GM12878 (cell line): ENCODE results near the gene PRTFDC1. TPM values are rescaled to one million over a fixed set of nuclear protein-coding genes. Genes with fewer than 3 reads are reported as not detected.

Source experiments
- ATAC-seq: fragments of 200-7000 bp; cut with Tn5 transposase; 3 replicates; pipeline ENCODE4 v1.9.1; 2020; ENCODE audit warnings: mild to moderate bottlenecking, moderate library complexity
- BruUV-seq: library from RNA; stranded (reverse); fragments of 400-500 nt; replicated peaks from 2 replicates; lab custom pipeline; 2021; lab: Mats Ljungman, UMichigan
- CTCF ChIA-PET: fragments of 300-600 bp; sonication (Branson Sonifier 250); formaldehyde crosslinking; extraction: SDS; loops from one replicate; lab custom pipeline; 2021; ENCODE audit warnings: inconsistent platforms; lab: Yijun Ruan, JAX
- POLR2A ChIA-PET: fragments of 350-600 bp; formaldehyde crosslinking; extraction: SDS; loops from one replicate; lab custom pipeline; 2021; ENCODE audit warnings: inconsistent platforms; lab: Charles Lee
- RAD21 ChIA-PET: fragments of 300-600 bp; sonication (Branson Sonifier 250); formaldehyde crosslinking; loops from one replicate; lab custom pipeline; 2023; ENCODE audit warnings: antibody characterized with exemption; ENCODE audit not compliant: unreplicated experiment; lab: Charles Lee
- SMC1A ChIA-PET: fragments of 300-600 bp; sonication (Branson Sonifier 250); formaldehyde crosslinking; loops from one replicate; lab custom pipeline; 2023; ENCODE audit not compliant: unreplicated experiment, uncharacterized antibody; lab: Charles Lee
- DNase-seq: peaks from one replicate; pipeline ENCODE4 v3.0.0-alpha.2; 2011; ENCODE audit warnings: low read depth, low spot score
- FAIRE-seq: peaks from 3 replicates; lab custom pipeline; 2011; peaks lifted over from hg19 to GRCh38; lab: Jason Lieb, UNC
- H2AFZ ChIP-seq: 2 replicates; pipeline ENCODE4 v1.6.0; 2011; ENCODE audit warnings: low read depth, low read length, control low read depth; ENCODE audit not compliant: control insufficient read depth
- H3K27ac ChIP-seq: 2 replicates; pipeline ENCODE4 v1.5.1; 2011; ENCODE audit warnings: control low read depth; ENCODE audit not compliant: control insufficient read depth, insufficient read depth
- H3K27me3 ChIP-seq, 2 experiments: replicated peaks in 1 of 2; 2 replicates each; pipeline versions ENCODE4 v1.6.0 to v1.6.1; 2011; ENCODE audit warnings: low read length in 1 of 2; ENCODE audit not compliant: control insufficient read depth in 2 of 2, insufficient read depth in 2 of 2
- H3K36me3 ChIP-seq, 2 experiments: 2 replicates each; pipeline ENCODE4 v1.5.1; 2011; ENCODE audit warnings: low read length in 1 of 2; ENCODE audit not compliant: control insufficient read depth in 2 of 2, insufficient read depth in 2 of 2
- H3K4me1 ChIP-seq: 2 replicates; pipeline ENCODE4 v1.6.1; 2011; ENCODE audit warnings: mild to moderate bottlenecking, low read length, moderate library complexity, mixed read lengths; ENCODE audit not compliant: control insufficient read depth, insufficient read depth
- H3K4me2 ChIP-seq: 2 replicates; pipeline ENCODE4 v1.6.0; 2011; ENCODE audit warnings: control low read depth; ENCODE audit not compliant: control insufficient read depth, insufficient read depth
- H3K4me3 ChIP-seq: fragments of 200-600 bp; sonication (generic); 2 replicates; pipeline ENCODE4 v1.5.1; 2016
- H3K79me2 ChIP-seq: 2 replicates; pipeline ENCODE4 v1.6.0; 2011; ENCODE audit warnings: low read length; ENCODE audit not compliant: control insufficient read depth, insufficient read depth
- H3K9ac ChIP-seq: 2 replicates; pipeline ENCODE4 v1.8.0; 2011; ENCODE audit warnings: low read length, control low read depth, mixed read lengths; ENCODE audit not compliant: control insufficient read depth, insufficient read depth
- H3K9me3 ChIP-seq: replicated peaks from 3 replicates; pipeline ENCODE4 v1.5.1; 2011; ENCODE audit warnings: mild to moderate bottlenecking, low read length; ENCODE audit not compliant: control insufficient read depth, insufficient read depth
- H4K20me1 ChIP-seq: 2 replicates; pipeline ENCODE4 v1.6.0; 2011; ENCODE audit not compliant: control insufficient read depth, insufficient read depth
- CREB1 ChIP-seq: IDR thresholded peaks from 2 replicates; pipeline ENCODE4 v1.6.1; 2012; ENCODE audit warnings: low read depth, mild to moderate bottlenecking, inconsistent platforms
- FOS ChIP-seq: IDR thresholded peaks from 3 replicates; pipeline ENCODE4 v1.6.1; 2011; ENCODE audit warnings: borderline replicate concordance; ENCODE audit not compliant: insufficient read length; ENCODE audit errors: extremely low read depth
- FOXM1 ChIP-seq: IDR thresholded peaks from 2 replicates; pipeline ENCODE4 v1.6.1; 2012; ENCODE audit warnings: low read depth, mild to moderate bottlenecking, inconsistent platforms, low read length, moderate library complexity
- KAT2A ChIP-seq: conservative IDR thresholded peaks from 2 replicates; pipeline ENCODE4 v1.6.1; 2011; ENCODE audit warnings: low read depth, low read length; ENCODE audit not compliant: control insufficient read depth
- POLR2A ChIP-seq: IDR thresholded peaks from 2 replicates; pipeline ENCODE4 v1.6.1; 2011; ENCODE audit warnings: low read depth, mild to moderate bottlenecking, low read length
- RB1 ChIP-seq: fragments of 450-650 bp; formaldehyde crosslinking; IDR thresholded peaks from 2 replicates; pipeline ENCODE4 v1.6.1; 2017; ENCODE audit warnings: mild to moderate bottlenecking, borderline replicate concordance
- TCF12 ChIP-seq: IDR thresholded peaks from 2 replicates; pipeline ENCODE4 v1.6.1; 2011; ENCODE audit warnings: low read depth, mild to moderate bottlenecking, low read length
- ZNF274 ChIP-seq: IDR thresholded peaks from one replicate; pipeline ENCODE4 v1.8.0; 2011; ENCODE audit not compliant: insufficient read length, insufficient read depth
- WGBS: methylation state at CpG from one replicate; pipeline ENCODE4 v1.1.6; 2016; ENCODE audit warnings: low lambda C conversion rate; ENCODE audit not compliant: insufficient replicate concordance, insufficient coverage; ENCODE audit errors: missing lambda C conversion rate; 5-methylcytosine and 5-hydroxymethylcytosine counted together
- in situ Hi-C: fragments of 300-500 bp; cut with MboI; formaldehyde crosslinking; loops from 9 replicates; pipeline ENCODE4 v1.14.3; 2018; ENCODE audit warnings: mixed read lengths
- intact Hi-C: fragments of 100-400 bp; cut with micrococcal nuclease; formaldehyde crosslinking; loops from one replicate; pipeline ENCODE4 v1.14.2; 2022; ENCODE audit not compliant: unreplicated experiment
- polyA plus RNA-seq, 11 experiments: library from polyadenylated mRNA; depleted of rRNA in 4 of 11; unstranded in 6 of 11; stranded (reverse) in 5 of 11; fragments of >200 nt; fragmentation: Nextera tagmentation in 4 of 11; fragmentation: Illumina TruSeq in 1 of 11; extraction: Ambion mirVana in 4 of 11; extraction: Trizol in 1 of 11; gene quantifications; 1 replicate in 1 of 11; 2 replicates in 10 of 11; pipeline versions ENCODE4 v1.2.1 to v1.2.3, GENCODE V29; 2011 to 2016; ENCODE audit warnings: inconsistent platforms in 2 of 11, missing spikeins in 2 of 11, low read depth in 1 of 11
- total RNA-seq, 4 experiments: library from RNA; depleted of rRNA in 3 of 4; stranded (reverse); fragments of >200 nt in 3 of 4; fragmentation: Illumina TruSeq in 1 of 4; extraction: Trizol in 1 of 4; gene quantifications; 2 replicates each; pipeline versions ENCODE4 v1.2.1 to v1.2.3, GENCODE V29; 2013 to 2021
- TF ChIP-seq, protein P1 (sequence below): IDR thresholded peaks from 2 replicates; pipeline ENCODE4 v1.6.1; 2012; ENCODE audit warnings: low read depth, low read length, improper control_type of control experiment
- TF ChIP-seq, protein P2 (sequence below): fragments of 450-650 bp; IDR thresholded peaks from 2 replicates; pipeline ENCODE4 v1.6.1; 2017; ENCODE audit warnings: borderline replicate concordance
- TF ChIP-seq, protein P3 (sequence below): IDR thresholded peaks from 2 replicates; pipeline ENCODE4 v1.6.1; 2012; ENCODE audit warnings: low read depth, low read length, improper control_type of control experiment
- TF ChIP-seq, protein P4 (sequence below), 3 experiments: IDR thresholded peaks in 2 of 3; conservative IDR thresholded peaks in 1 of 3; 2 replicates each; pipeline ENCODE4 v1.5.1; 2011; ENCODE audit warnings: low read depth in 3 of 3, low read length in 3 of 3, mild to moderate bottlenecking in 3 of 3, control low read depth in 2 of 3, moderate library complexity in 2 of 3, inconsistent platforms in 1 of 3, mixed read lengths in 1 of 3; ENCODE audit not compliant: control insufficient read depth in 2 of 3, insufficient read depth in 1 of 3; ENCODE audit errors: extremely low read depth in 1 of 3

The PRTFDC1 gene
- total and polyA plus RNA-seq, 10 of the 15 experiments (the other 5 are each of a cell fraction or from before 2014, with no cell fraction given): 5.5 to 17.3 (median 11.3) TPM

DNA sequence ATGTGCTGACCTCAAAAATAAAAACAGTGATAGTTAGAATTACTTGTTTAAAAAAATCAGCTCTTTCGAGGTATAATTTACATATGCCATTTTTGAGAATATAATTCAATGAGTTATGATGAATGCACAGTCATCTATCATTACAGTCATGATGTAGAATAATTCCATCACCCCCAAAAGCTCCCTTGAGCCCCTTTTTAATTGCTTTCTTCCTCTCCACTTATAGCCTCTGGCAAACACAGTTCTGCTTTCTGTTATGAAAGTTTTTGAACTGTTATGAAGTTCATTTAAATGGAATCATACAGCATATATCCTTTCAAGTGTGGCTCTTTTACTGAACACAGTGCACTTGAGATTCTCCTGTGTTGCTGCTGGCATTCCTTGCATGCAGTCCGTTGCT, 41.4 kb downstream of the PRTFDC1 start:
- no TSS peak for BruUV-seq
- no peak overlapping the region for H3K9ac ChIP-seq
- no peak overlapping the region for H3K4me3 ChIP-seq
- TF ChIP-seq ZNF274: no peak
- TF ChIP-seq FOS: no peak
- TF ChIP-seq POLR2A: no peak
- no peak for TF ChIP-seq FOXM1
- TF ChIP-seq, protein P1, sequence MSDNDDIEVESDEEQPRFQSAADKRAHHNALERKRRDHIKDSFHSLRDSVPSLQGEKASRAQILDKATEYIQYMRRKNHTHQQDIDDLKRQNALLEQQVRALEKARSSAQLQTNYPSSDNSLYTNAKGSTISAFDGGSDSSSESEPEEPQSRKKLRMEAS: no peak
- TF ChIP-seq, all 136 proteins: peak for 0
- FAIRE-seq: no peak
- H3K4me2 ChIP-seq: no peak overlapping the region
- no peak for DNase-seq
- intact Hi-C loops (no loop called here), in situ Hi-C loops (loop anchor here (25.0 kb wide), 1 partner anchor 1526 kb away; the partner anchor contains the start of gene APBB1IP)
- no peak overlapping the region for H3K27ac ChIP-seq
- H3K79me2 ChIP-seq: no peaks in the 10 kb centered on the region
- H3K9me3 ChIP-seq: no peaks in the 10 kb centered on the region; the same call in 2 of the 3 replicates
- H2AFZ ChIP-seq: no peak overlapping the region
- H3K4me1 ChIP-seq: no peaks in the 10 kb centered on the region
- no peaks in the 10 kb centered on the region for H3K27me3 ChIP-seq
- ChIA-PET RAD21 (interaction anchor here (0.9 to 5.4 kb wide), 8 partner anchors 10 to 196 kb away, joined by 3 to 52 read pairs (median 5); no protein-coding TSS in a partner anchor), CTCF (interaction anchor here (0.8 to 3.3 kb wide), 8 partner anchors 10 to 186 kb away, joined by 3 to 25 read pairs (median 6); no protein-coding TSS in a partner anchor), SMC1A (interaction anchor here (1.0 to 14.7 kb wide), 10 partner anchors 9 to 201 kb away, joined by 5 to 338 read pairs (median 10); no protein-coding TSS in a partner anchor), POLR2A (interaction anchor here (0.7 to 4.1 kb wide), 4 partner anchors 10 to 193 kb away, joined by 3 to 22 read pairs (median 15); no protein-coding TSS in a partner anchor)
- 57% methylated on average over 2 of the region's 2 CpGs for WGBS
- H3K36me3 ChIP-seq: no peaks in the 10 kb centered on the region
- H4K20me1 ChIP-seq: no peaks in the 10 kb centered on the region
- peak; percentile 52 for ATAC-seq

DNA sequence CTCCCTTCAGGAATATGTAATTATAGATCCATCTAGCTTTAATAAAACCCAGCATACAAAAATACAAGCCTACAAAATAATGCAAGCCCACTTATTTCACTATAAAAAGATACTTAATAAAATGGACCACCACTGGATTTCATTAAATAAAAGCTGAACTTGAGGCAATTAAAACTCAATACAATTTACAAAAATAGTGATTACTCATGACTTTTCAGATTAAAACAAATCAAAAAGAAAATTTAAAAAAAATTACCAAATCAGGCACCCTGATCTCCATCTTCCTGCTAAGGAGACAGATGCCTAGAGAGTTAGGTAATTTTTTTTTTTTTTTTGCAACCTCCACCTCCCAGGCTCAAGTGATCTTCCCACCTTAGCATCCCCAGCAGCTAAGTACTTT, 41.8 kb downstream of the PRTFDC1 start:
- intact Hi-C loops: no loop called here
- Histone ChIP-seq H4K20me1 (no peaks in the 10 kb centered on the region), H2AFZ (no peak overlapping the region), H3K9ac (no peak overlapping the region), H3K79me2 (no peaks in the 10 kb centered on the region), H3K27ac (no peak overlapping the region), H3K4me2 (no peak overlapping the region), H3K27me3 (no peaks in the 10 kb centered on the region), H3K9me3 (no peaks in the 10 kb centered on the region; the same call in 2 of the 3 replicates), H3K36me3 (no peaks in the 10 kb centered on the region), H3K4me3 (no peak overlapping the region), H3K4me1 (no peaks in the 10 kb centered on the region)
- ChIA-PET SMC1A (interaction anchor here (0.8 to 14.7 kb wide), 12 partner anchors 9 to 222 kb away, joined by 3 to 338 read pairs (median 6); no protein-coding TSS in a partner anchor), RAD21 (interaction anchor here (0.6 to 5.4 kb wide), 10 partner anchors 10 to 195 kb away, joined by 3 to 52 read pairs (median 5); no protein-coding TSS in a partner anchor), POLR2A (interaction anchor here (0.6 to 4.1 kb wide), 6 partner anchors 9 to 257 kb away, joined by 3 to 22 read pairs (median 8); no protein-coding TSS in a partner anchor), CTCF (interaction anchor here (0.8 to 3.3 kb wide), 11 partner anchors 10 to 288 kb away, joined by 3 to 25 read pairs (median 4); partner anchors contain the start of gene PRTFDC1)
- no peak for FAIRE-seq
- no peak for DNase-seq
- no peak for ATAC-seq
- in situ Hi-C loops: loop anchor here (25.0 kb wide), 1 partner anchor 1527 kb away; the partner anchor contains the start of gene APBB1IP
- BruUV-seq: no TSS peak
- no peak for TF ChIP-seq CREB1
- no peak for TF ChIP-seq TCF12
- TF ChIP-seq KAT2A: no peak
- TF ChIP-seq, protein P2, sequence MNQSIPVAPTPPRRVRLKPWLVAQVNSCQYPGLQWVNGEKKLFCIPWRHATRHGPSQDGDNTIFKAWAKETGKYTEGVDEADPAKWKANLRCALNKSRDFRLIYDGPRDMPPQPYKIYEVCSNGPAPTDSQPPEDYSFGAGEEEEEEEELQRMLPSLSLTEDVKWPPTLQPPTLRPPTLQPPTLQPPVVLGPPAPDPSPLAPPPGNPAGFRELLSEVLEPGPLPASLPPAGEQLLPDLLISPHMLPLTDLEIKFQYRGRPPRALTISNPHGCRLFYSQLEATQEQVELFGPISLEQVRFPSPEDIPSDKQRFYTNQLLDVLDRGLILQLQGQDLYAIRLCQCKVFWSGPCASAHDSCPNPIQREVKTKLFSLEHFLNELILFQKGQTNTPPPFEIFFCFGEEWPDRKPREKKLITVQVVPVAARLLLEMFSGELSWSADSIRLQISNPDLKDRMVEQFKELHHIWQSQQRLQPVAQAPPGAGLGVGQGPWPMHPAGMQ: no peak
- TF ChIP-seq RB1: no peak
- TF ChIP-seq, protein P3, sequence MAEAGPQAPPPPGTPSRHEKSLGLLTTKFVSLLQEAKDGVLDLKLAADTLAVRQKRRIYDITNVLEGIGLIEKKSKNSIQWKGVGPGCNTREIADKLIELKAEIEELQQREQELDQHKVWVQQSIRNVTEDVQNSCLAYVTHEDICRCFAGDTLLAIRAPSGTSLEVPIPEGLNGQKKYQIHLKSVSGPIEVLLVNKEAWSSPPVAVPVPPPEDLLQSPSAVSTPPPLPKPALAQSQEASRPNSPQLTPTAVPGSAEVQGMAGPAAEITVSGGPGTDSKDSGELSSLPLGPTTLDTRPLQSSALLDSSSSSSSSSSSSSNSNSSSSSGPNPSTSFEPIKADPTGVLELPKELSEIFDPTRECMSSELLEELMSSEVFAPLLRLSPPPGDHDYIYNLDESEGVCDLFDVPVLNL: no peak
- TF ChIP-seq, protein P4, sequence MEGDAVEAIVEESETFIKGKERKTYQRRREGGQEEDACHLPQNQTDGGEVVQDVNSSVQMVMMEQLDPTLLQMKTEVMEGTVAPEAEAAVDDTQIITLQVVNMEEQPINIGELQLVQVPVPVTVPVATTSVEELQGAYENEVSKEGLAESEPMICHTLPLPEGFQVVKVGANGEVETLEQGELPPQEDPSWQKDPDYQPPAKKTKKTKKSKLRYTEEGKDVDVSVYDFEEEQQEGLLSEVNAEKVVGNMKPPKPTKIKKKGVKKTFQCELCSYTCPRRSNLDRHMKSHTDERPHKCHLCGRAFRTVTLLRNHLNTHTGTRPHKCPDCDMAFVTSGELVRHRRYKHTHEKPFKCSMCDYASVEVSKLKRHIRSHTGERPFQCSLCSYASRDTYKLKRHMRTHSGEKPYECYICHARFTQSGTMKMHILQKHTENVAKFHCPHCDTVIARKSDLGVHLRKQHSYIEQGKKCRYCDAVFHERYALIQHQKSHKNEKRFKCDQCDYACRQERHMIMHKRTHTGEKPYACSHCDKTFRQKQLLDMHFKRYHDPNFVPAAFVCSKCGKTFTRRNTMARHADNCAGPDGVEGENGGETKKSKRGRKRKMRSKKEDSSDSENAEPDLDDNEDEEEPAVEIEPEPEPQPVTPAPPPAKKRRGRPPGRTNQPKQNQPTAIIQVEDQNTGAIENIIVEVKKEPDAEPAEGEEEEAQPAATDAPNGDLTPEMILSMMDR (IDR thresholded peaks at IDR 0.05 in 2 of 3, conservative IDR thresholded peaks at IDR 0.05 in 1 of 3; ENCODE audit: control insufficient read depth in 2 of 3, extremely low read depth in 1 of 3, insufficient read depth in 1 of 3, low read depth in 3 of 3, low read length in 3 of 3): no peak
